Activated CD4-positive, alpha-beta T cell treated with anti-CD3 and anti-CD28 coated beads, Interleukin-2, amount 10 ng/mL, durations not matched to agents 24 days and 14 days (primary cell): Measurements from ENCODE around the gene TIAM2. TPM values are rescaled to one million over a fixed set of nuclear protein-coding genes. Genes with fewer than 3 reads are reported as not detected.
A peak's percentile ranks its signal among the peaks of the same experiment; 100 is the strongest.

Experiments
- DNase-seq: peaks from one replicate; pipeline ENCODE4 v3.0.0; 2022
- H3K27ac Mint-ChIP-seq: one replicate; pipeline ENCODE4 v1.8.0; 2022; ENCODE audit warnings: mild to moderate bottlenecking, mixed read lengths
- H3K27me3 Mint-ChIP-seq: one replicate; pipeline ENCODE4 v1.8.0; 2022; ENCODE audit warnings: mixed read lengths
- H3K36me3 Mint-ChIP-seq: one replicate; pipeline ENCODE4 v1.8.0; 2022; ENCODE audit warnings: low read depth, mild to moderate bottlenecking, mixed read lengths
- H3K4me1 Mint-ChIP-seq: one replicate; pipeline ENCODE4 v1.8.0; 2021; ENCODE audit warnings: mixed read lengths
- H3K4me3 Mint-ChIP-seq: one replicate; pipeline ENCODE4 v1.8.0; 2022; ENCODE audit warnings: mild to moderate bottlenecking, moderate library complexity, mixed read lengths
- H3K9me3 Mint-ChIP-seq: one replicate; pipeline ENCODE4 v1.8.0; 2021; ENCODE audit warnings: mixed read lengths
- intact Hi-C: fragments of 100-400 bp; cut with micrococcal nuclease; formaldehyde crosslinking; loops from one replicate; pipeline ENCODE4 v1.15.1; 2023
- total RNA-seq: library from RNA; stranded (reverse); gene quantifications from 2 replicates; pipeline ENCODE4 v1.2.3, GENCODE V29; 2022

TIAM2 gene
- total RNA-seq, 1 donor from 2014 or later = 86.9 TPM

- Mint-ChIP-seq H3K4me1 (peaks cover 8% of the 10 kb centered on the region), H3K9me3 (no peaks in the 10 kb centered on the region), H3K27ac (no peak overlapping the region), H3K4me3 (no peak overlapping the region), H3K36me3 (peaks cover 20% of the 10 kb centered on the region), H3K27me3 (no peaks in the 10 kb centered on the region)
- no peak for DNase-seq
- intact Hi-C loops = no loop called here
These were observed 277.5 kb downstream of the TIAM2 start for GRCh38 chr6:155272353-155273232.

DNA sequence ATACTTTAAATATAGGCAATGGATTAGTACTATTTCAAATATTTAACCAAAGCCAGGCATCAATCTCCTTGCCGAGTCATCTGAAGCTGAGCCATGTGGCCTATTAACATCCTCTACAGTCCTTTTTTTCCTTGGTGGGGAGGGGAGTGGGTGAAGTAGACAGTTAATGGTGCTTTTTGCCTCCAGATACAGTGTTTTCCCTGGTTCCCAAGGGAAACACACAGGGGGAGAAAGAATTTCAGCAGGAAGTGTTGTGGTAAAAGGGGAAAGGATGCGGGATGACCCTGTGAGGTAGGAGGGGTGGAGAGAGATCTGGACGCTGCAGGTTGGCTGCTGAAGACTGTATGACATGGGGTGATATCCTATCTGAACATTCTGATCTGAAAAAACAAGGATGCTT is 278.3 kb downstream of the TIAM2 start:
- intact Hi-C loops = no loop called here
- Mint-ChIP-seq H3K4me3 (no peak overlapping the region), H3K9me3 (no peaks in the 10 kb centered on the region), H3K27me3 (no peaks in the 10 kb centered on the region), H3K27ac (peak overlapping the region; percentile 21), H3K36me3 (peaks cover 22% of the 10 kb centered on the region), H3K4me1 (peaks cover 4% of the 10 kb centered on the region)
- DNase-seq = no peak

DNA sequence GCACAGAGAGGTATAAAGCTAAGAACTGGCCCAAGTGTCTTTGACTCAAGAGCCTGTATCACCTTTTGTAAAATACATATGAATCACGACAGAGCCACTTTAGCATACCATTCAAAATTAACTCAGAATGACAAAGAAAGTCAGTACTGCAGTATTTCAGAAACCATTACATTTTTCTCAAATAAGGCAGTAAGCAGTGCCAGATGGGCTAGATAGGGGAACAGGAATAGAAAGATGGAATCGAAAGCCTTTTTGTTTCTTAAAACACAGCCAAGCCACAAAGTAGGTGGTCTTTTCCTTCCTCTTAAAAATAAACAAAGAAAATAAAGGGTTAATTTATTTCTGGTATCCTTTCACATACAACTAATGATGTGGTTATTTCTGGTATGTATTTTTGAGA is 279.0 kb downstream of the TIAM2 start:
- Mint-ChIP-seq H3K4me3 (no peak overlapping the region), H3K27ac (no peak overlapping the region), H3K27me3 (no peaks in the 10 kb centered on the region), H3K36me3 (peaks cover 22% of the 10 kb centered on the region), H3K9me3 (no peaks in the 10 kb centered on the region), H3K4me1 (peaks cover 4% of the 10 kb centered on the region)
- intact Hi-C loops = no loop called here
- no peak for DNase-seq

DNA sequence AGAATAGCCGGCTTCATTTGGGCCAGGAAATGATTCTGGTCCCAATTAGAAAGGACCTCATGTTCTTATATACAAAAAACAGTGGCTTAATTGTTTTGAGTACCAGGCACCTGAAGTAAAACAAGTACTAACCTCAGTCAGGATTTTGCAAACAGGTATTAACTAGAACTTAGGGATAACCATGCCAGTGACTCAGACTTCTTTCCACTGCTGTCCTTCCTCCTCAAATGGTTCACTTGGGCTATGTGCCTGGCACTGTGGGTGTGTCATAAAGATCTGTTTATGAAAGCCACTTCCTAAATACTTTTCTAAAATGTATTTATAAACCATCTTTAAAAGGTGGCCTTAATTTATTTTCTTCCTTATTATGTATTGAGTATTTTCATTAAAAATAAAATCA is 279.4 kb downstream of the TIAM2 start:
- DNase-seq = no peak
- Mint-ChIP-seq H3K4me1 (peaks cover 4% of the 10 kb centered on the region), H3K27me3 (no peaks in the 10 kb centered on the region), H3K4me3 (no peak overlapping the region), H3K36me3 (peaks cover 26% of the 10 kb centered on the region), H3K9me3 (no peaks in the 10 kb centered on the region), H3K27ac (no peak overlapping the region)
- intact Hi-C loops = no loop called here

- H3K27me3 Mint-ChIP-seq = no peaks in the 10 kb centered on the region
- DNase-seq = no peak
- intact Hi-C loops = no loop called here
- peaks cover 4% of the 10 kb centered on the region for H3K4me1 Mint-ChIP-seq
- H3K9me3 Mint-ChIP-seq = no peaks in the 10 kb centered on the region
- H3K4me3 Mint-ChIP-seq = no peak overlapping the region
- H3K27ac Mint-ChIP-seq = no peak overlapping the region
- peaks cover 25% of the 10 kb centered on the region for H3K36me3 Mint-ChIP-seq
These were observed 280.8 kb downstream of the TIAM2 start for GRCh38 chr6:155275808-155276480.

GRCh38 chr6:155276638-155277037 is 281.5 kb downstream of the TIAM2 start:
- intact Hi-C loops = no loop called here
- no peak overlapping the region for H3K4me3 Mint-ChIP-seq

DNA sequence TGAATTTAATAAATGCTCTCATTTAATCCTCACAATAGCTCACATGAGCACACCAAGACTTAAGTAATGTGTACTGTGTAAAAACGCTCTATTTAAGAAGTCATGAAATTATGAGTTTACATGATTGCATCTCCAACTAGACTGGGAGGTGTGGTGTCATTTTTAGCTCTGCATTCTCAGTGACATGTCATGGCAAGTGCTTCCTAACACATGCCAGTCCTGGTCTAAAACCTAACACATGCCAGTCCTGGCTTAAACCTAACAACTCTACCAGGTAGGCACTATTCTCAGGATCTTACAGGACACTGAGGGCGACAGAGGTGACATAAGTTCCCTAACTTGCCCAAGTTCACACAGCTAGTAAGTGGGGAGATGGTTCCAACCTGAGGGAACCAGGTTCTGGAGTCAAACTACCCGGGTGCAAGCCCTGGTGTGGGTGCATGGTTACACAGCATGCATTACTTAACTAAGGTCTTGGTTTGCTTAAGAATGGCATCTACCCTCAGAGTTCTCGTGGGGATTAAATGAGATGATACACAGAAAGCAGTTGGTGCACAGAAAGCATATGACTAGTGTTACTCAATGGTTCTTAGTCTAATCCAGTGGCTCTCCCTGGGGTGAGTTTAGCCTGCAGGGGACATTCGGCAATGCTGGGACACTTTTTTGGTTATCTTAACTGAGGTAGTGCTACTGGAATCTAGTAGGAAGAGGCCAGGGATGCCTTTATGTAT is 283.4 kb downstream of the TIAM2 start:
- Mint-ChIP-seq H3K4me3 (no peak overlapping the region), H3K9me3 (no peaks in the 10 kb centered on the region), H3K36me3 (peaks cover 27% of the 10 kb centered on the region), H3K4me1 (peaks cover 2% of the 10 kb centered on the region), H3K27me3 (no peaks in the 10 kb centered on the region), H3K27ac (no peak overlapping the region)
- intact Hi-C loops = no loop called here
- no peak for DNase-seq

More at GRCh38 chr6:155276638-155277037, 281.5 kb downstream of the TIAM2 start:
- no peaks in the 10 kb centered on the region for H3K9me3 Mint-ChIP-seq
- H3K4me1 Mint-ChIP-seq = peaks cover 4% of the 10 kb centered on the region
- no peak overlapping the region for H3K27ac Mint-ChIP-seq
- no peak for DNase-seq
- no peaks in the 10 kb centered on the region for H3K27me3 Mint-ChIP-seq
- peaks cover 25% of the 10 kb centered on the region for H3K36me3 Mint-ChIP-seq

GRCh38 chr6:155284775-155285174 is 289.7 kb downstream of the TIAM2 start:
- no peak for DNase-seq
- Mint-ChIP-seq H3K4me1 (peaks cover 2% of the 10 kb centered on the region), H3K36me3 (peaks cover 35% of the 10 kb centered on the region), H3K27me3 (no peaks in the 10 kb centered on the region), H3K9me3 (no peaks in the 10 kb centered on the region), H3K27ac (no peak overlapping the region), H3K4me3 (no peak overlapping the region)
- intact Hi-C loops = no loop called here

- Mint-ChIP-seq H3K4me1 (peaks cover 2% of the 10 kb centered on the region), H3K4me3 (no peak overlapping the region), H3K27ac (no peak overlapping the region), H3K27me3 (no peaks in the 10 kb centered on the region), H3K9me3 (no peaks in the 10 kb centered on the region), H3K36me3 (peaks cover 41% of the 10 kb centered on the region)
- DNase-seq = no peak
- intact Hi-C loops = no loop called here
These were observed 292.6 kb downstream of the TIAM2 start for GRCh38 chr6:155287762-155288161.

DNA sequence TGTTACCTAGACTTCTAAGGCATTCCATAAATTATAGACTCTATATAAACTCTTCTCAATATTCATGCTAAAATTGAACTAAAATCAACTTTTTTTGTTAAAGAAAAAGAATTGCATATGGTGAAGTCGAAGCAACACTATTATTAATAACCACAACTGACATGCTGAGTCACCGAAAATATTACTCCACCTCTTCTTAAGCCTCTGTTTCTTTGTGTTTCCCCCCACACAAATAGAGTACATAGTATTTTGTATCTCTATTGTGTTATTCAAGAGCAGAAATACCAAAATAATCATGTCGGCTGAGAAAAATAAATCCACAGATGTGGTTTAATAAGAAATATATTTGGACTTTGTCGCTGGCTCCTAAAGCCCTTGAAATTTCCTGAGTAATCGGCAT is 295.4 kb downstream of the TIAM2 start:
- no peak for DNase-seq
- Mint-ChIP-seq H3K27ac (no peak overlapping the region), H3K36me3 (peaks cover 43% of the 10 kb centered on the region), H3K4me3 (no peak overlapping the region), H3K27me3 (no peaks in the 10 kb centered on the region), H3K9me3 (no peaks in the 10 kb centered on the region), H3K4me1 (no peaks in the 10 kb centered on the region)
- intact Hi-C loops = no loop called here

DNA sequence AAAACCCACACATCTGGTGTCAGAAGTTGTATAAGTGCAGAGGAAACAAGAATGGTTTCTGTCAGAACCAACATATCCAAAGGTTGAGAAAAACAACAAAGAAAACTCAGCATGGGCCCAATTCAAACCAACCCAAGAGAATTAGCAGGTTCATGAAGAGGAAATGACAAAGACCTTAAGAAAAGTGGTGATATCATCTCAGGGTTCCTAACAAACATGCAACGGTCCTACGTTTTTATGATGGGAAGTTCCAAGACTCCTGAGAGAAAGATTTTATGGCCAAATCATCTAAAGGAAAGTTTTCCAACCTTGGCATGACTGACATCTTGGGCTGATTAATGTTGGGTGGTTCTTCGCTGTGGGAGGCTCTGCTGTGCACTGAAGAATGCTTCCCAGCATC is 296.2 kb downstream of the TIAM2 start:
- no peak for DNase-seq
- Mint-ChIP-seq H3K27ac (no peak overlapping the region), H3K4me1 (no peaks in the 10 kb centered on the region), H3K4me3 (no peak overlapping the region), H3K36me3 (peaks cover 44% of the 10 kb centered on the region), H3K9me3 (no peaks in the 10 kb centered on the region), H3K27me3 (no peaks in the 10 kb centered on the region)
- intact Hi-C loops = no loop called here

DNA sequence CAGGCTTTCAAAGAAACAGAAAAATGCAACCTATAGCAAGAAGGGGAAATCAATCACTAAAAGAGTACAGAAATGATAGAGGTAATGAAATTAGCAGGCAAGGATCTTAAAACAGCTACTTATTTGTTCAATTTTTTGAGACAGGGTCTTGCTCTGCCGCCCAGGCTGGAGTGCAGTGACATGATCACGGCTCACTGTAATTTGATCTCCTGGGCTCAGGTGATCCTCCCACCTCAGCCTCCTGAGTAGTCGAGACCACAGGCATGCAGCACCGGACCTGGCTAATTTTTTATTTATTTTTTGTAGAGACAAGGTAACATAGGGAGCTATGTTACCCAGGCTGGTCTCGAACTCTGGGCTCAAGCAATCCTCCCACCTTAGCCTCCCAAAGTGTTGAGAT is 297.6 kb downstream of the TIAM2 start:
- intact Hi-C loops = no loop called here
- no peak overlapping the region for H3K27ac Mint-ChIP-seq
- peaks cover 3% of the 10 kb centered on the region for H3K4me1 Mint-ChIP-seq
- no peaks in the 10 kb centered on the region for H3K9me3 Mint-ChIP-seq
- DNase-seq = no peak
- peaks cover 50% of the 10 kb centered on the region for H3K36me3 Mint-ChIP-seq
- H3K4me3 Mint-ChIP-seq = no peak overlapping the region
- H3K27me3 Mint-ChIP-seq = no peaks in the 10 kb centered on the region

DNA sequence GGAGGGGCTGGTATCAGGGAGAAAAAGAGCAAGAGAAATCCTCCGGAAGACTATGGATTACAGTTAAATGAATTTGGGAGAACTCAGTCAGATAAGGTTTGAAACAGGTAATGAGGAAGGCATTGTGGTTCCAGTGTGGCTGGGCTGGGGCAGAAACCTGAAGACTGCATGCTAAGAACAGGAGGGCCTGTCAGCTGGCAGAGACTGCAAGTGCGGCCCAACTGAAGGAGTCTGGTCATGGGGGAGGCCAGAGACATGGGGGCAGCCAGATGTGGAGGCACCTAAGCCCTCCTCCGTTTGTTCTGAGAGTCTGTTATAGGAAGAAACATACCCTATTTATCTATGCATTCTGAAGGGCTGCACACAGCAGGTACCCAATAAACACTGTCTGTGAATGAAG is 302.6 kb downstream of the TIAM2 start:
- DNase-seq = no peak
- no peak overlapping the region for H3K4me3 Mint-ChIP-seq
- no peaks in the 10 kb centered on the region for H3K9me3 Mint-ChIP-seq
- intact Hi-C loops = no loop called here
- peaks cover 45% of the 10 kb centered on the region for H3K36me3 Mint-ChIP-seq
- H3K4me1 Mint-ChIP-seq = peaks cover 3% of the 10 kb centered on the region
- H3K27me3 Mint-ChIP-seq = no peaks in the 10 kb centered on the region
- H3K27ac Mint-ChIP-seq = peak overlapping the region; percentile 1

GRCh38 chr6:155301867-155302266 is 306.8 kb downstream of the TIAM2 start:
- no peak for DNase-seq
- Mint-ChIP-seq H3K9me3 (no peaks in the 10 kb centered on the region), H3K4me1 (peaks cover 5% of the 10 kb centered on the region), H3K27me3 (no peaks in the 10 kb centered on the region), H3K4me3 (no peak overlapping the region), H3K36me3 (peaks cover 40% of the 10 kb centered on the region), H3K27ac (no peak overlapping the region)
- intact Hi-C loops = no loop called here
